SK-N-SH treated with all-trans-retinoic acid at 6 μM for 48 hours (cell line): Measurements from ENCODE around the gene CRMP1.

Source experiments
- ATAC-seq: fragments of 200-7000 bp; cut with Tn5 transposase; 3 replicates; pipeline ENCODE4 v1.9.1; 2020; ENCODE audit warnings: mild to moderate bottlenecking, moderate library complexity
- ARNTL ChIP-seq: fragments of 450-650 bp; formaldehyde crosslinking; IDR thresholded peaks from 2 replicates; pipeline ENCODE4 v1.5.0; 2020; ENCODE audit warnings: low read depth, mild to moderate bottlenecking, moderate library complexity, borderline replicate concordance
- CSDC2 ChIP-seq: fragments of 250-450 bp; sonication (Bioruptor Pico); IDR thresholded peaks from 2 replicates; pipeline ENCODE4 v1.5.0; 2020; ENCODE audit warnings: mild to moderate bottlenecking, moderate library complexity
- ESRRG ChIP-seq: fragments of 250-450 bp; sonication (Bioruptor Pico); IDR thresholded peaks from 2 replicates; pipeline ENCODE4 v1.6.1; 2021; ENCODE audit warnings: mild to moderate bottlenecking
- GLIS3 ChIP-seq: fragments of 250-450 bp; sonication (Bioruptor Pico); IDR thresholded peaks from 2 replicates; pipeline ENCODE4 v1.5.0; 2020; ENCODE audit warnings: mild to moderate bottlenecking, moderate library complexity
- ISL1 ChIP-seq: fragments of 250-450 bp; sonication (Bioruptor Pico); IDR thresholded peaks from 2 replicates; pipeline ENCODE4 v2.1.2; 2022; ENCODE audit warnings: mild to moderate bottlenecking, moderate library complexity
- OSR1 ChIP-seq: fragments of 250-450 bp; sonication (Bioruptor Pico); IDR thresholded peaks from 2 replicates; pipeline ENCODE4 v1.8.0; 2022; ENCODE audit warnings: moderate library complexity, mild to moderate bottlenecking, inconsistent platforms
- PPARA ChIP-seq: fragments of 250-450 bp; sonication (Bioruptor Pico); IDR thresholded peaks from 2 replicates; pipeline ENCODE4 v1.5.0; 2020; ENCODE audit warnings: mild to moderate bottlenecking, borderline replicate concordance
- SNAI2 ChIP-seq: fragments of 250-450 bp; sonication (Bioruptor Pico); IDR thresholded peaks from 2 replicates; pipeline ENCODE4 v1.5.0; 2020; ENCODE audit warnings: mild to moderate bottlenecking, moderate library complexity
- TCF4 ChIP-seq: fragments of 250-450 bp; sonication (Bioruptor Pico); IDR thresholded peaks from 2 replicates; pipeline ENCODE4 v1.8.0; 2021; ENCODE audit warnings: mild to moderate bottlenecking, moderate library complexity, borderline replicate concordance
- TOX ChIP-seq: fragments of 250-450 bp; sonication (Bioruptor Pico); IDR thresholded peaks from 2 replicates; pipeline ENCODE4 v1.8.0; 2021; ENCODE audit warnings: mild to moderate bottlenecking, moderate library complexity, borderline replicate concordance
- ZC3H10 ChIP-seq: fragments of 250-450 bp; sonication (Bioruptor Pico); IDR thresholded peaks from 2 replicates; pipeline ENCODE4 v1.5.1; 2021; ENCODE audit warnings: mild to moderate bottlenecking, moderate library complexity
- ZFP3 ChIP-seq: fragments of 250-450 bp; sonication (Bioruptor Pico); IDR thresholded peaks from 2 replicates; pipeline ENCODE4 v1.5.0; 2020; ENCODE audit warnings: mild to moderate bottlenecking, moderate library complexity
- ZFP30 ChIP-seq: fragments of 450-650 bp; formaldehyde crosslinking; IDR thresholded peaks from 2 replicates; pipeline ENCODE4 v1.5.0; 2022; ENCODE audit warnings: mild to moderate bottlenecking, moderate library complexity
- ZNF565 ChIP-seq: fragments of 450-650 bp; formaldehyde crosslinking; conservative IDR thresholded peaks from 2 replicates; pipeline ENCODE4 v1.5.0; 2020; ENCODE audit warnings: low read depth, mild to moderate bottlenecking, moderate library complexity
- ZNF70 ChIP-seq: fragments of 450-650 bp; formaldehyde crosslinking; IDR thresholded peaks from 2 replicates; pipeline ENCODE4 v1.5.0; 2020; ENCODE audit warnings: mild to moderate bottlenecking, moderate library complexity
- ZNF8 ChIP-seq: fragments of 450-650 bp; formaldehyde crosslinking; IDR thresholded peaks from 2 replicates; pipeline ENCODE4 v1.5.0; 2020; ENCODE audit warnings: mild to moderate bottlenecking, moderate library complexity
- TF ChIP-seq, protein P1 (sequence below): fragments of 250-450 bp; sonication (Bioruptor Pico); IDR thresholded peaks from 2 replicates; pipeline ENCODE4 v1.8.0; 2020; ENCODE audit warnings: mild to moderate bottlenecking, moderate library complexity, borderline replicate concordance
- TF ChIP-seq, protein P2 (sequence below): fragments of 250-450 bp; sonication (Bioruptor Pico); IDR thresholded peaks from 2 replicates; pipeline ENCODE4 v1.5.1; 2021; ENCODE audit warnings: mild to moderate bottlenecking, moderate library complexity
- TF ChIP-seq, protein P3 (sequence below): fragments of 250-450 bp; sonication (Bioruptor Pico); IDR thresholded peaks from 2 replicates; pipeline ENCODE4 v1.8.0; 2021; ENCODE audit warnings: low read depth, mild to moderate bottlenecking, moderate library complexity, borderline replicate concordance
- TF ChIP-seq, protein P4 (sequence below): fragments of 250-450 bp; sonication (Bioruptor Pico); IDR thresholded peaks from 2 replicates; pipeline ENCODE4 v1.5.1; 2020; ENCODE audit warnings: low read depth, mild to moderate bottlenecking, moderate library complexity
- TF ChIP-seq, protein P5 (sequence below): fragments of 250-450 bp; sonication (Bioruptor Pico); IDR thresholded peaks from 2 replicates; pipeline ENCODE4 v1.5.0; 2020; ENCODE audit warnings: mild to moderate bottlenecking, moderate library complexity

CRMP1 gene

DNA sequence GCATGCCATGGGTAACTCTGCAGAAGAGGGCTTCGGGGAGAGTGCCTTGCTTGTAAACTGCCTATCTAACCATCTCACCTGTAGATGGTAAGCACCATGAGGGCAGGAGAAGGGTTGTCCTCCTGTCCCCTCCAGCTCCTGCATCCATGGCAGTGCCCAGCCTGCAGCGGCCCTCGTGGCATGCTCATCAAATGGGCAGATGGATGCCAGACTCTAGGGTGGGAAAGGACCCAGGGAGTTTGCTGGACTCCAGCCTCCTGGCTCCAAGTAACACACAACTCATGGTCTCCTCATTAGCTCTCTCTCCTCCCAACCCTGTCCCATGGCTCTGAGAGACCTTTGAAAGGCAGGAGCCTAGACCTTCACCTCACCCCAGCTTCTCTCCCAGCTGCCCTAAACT is 29.7 kb upstream of the CRMP1 start:
- TF ChIP-seq, protein P1, sequence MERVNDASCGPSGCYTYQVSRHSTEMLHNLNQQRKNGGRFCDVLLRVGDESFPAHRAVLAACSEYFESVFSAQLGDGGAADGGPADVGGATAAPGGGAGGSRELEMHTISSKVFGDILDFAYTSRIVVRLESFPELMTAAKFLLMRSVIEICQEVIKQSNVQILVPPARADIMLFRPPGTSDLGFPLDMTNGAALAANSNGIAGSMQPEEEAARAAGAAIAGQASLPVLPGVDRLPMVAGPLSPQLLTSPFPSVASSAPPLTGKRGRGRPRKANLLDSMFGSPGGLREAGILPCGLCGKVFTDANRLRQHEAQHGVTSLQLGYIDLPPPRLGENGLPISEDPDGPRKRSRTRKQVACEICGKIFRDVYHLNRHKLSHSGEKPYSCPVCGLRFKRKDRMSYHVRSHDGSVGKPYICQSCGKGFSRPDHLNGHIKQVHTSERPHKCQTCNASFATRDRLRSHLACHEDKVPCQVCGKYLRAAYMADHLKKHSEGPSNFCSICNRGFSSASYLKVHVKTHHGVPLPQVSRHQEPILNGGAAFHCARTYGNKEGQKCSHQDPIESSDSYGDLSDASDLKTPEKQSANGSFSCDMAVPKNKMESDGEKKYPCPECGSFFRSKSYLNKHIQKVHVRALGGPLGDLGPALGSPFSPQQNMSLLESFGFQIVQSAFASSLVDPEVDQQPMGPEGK (CRISPR knock-in tag), result no peak
- TF ChIP-seq OSR1 (CRISPR knock-in tag) (no peak), SNAI2 (CRISPR knock-in tag) (no peak), ARNTL (CRISPR knock-in tag) (no peak), PPARA (CRISPR knock-in tag) (no peak), ZFP30 (CRISPR knock-in tag) (no peak), ESRRG (no peak), ZNF8 (no peak)
- TF ChIP-seq, protein P2, sequence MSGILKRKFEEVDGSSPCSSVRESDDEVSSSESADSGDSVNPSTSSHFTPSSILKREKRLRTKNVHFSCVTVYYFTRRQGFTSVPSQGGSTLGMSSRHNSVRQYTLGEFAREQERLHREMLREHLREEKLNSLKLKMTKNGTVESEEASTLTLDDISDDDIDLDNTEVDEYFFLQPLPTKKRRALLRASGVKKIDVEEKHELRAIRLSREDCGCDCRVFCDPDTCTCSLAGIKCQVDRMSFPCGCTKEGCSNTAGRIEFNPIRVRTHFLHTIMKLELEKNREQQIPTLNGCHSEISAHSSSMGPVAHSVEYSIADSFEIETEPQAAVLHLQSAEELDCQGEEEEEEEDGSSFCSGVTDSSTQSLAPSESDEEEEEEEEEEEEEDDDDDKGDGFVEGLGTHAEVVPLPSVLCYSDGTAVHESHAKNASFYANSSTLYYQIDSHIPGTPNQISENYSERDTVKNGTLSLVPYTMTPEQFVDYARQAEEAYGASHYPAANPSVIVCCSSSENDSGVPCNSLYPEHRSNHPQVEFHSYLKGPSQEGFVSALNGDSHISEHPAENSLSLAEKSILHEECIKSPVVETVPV, result no peak
- no peak for ATAC-seq

DNA sequence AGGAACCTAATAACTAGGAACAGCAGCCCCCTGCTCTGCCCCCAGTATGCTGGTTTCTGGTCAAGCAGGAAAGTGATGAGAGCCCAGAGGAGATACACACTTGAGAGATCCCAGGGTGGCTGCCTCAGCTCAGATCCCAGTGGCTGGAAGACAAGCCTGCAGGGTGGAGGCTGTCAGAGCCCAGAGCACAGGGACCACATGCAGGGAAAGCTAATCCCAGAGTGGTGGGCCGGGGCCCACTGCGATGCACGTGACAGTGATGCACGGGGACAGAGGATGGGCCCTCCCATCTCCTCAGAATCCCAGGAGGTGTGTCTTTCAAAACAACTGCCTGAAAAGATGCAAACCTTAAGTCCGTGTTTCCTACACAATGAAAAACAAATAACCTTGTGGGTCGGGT is 29.1 kb upstream of the CRMP1 start:
- TF ChIP-seq TOX (CRISPR knock-in tag) (no peak), SNAI2 (CRISPR knock-in tag) (no peak), GLIS3 (CRISPR knock-in tag) (no peak), PPARA (CRISPR knock-in tag) (no peak), CSDC2 (CRISPR knock-in tag) (no peak), TCF4 (no peak), ZNF70 (CRISPR knock-in tag) (no peak), ZC3H10 (CRISPR knock-in tag) (no peak), ESRRG (no peak), ISL1 (CRISPR knock-in tag) (no peak), ZFP3 (CRISPR knock-in tag) (no peak), ZNF8 (no peak), ZNF565 (CRISPR knock-in tag) (no peak), OSR1 (CRISPR knock-in tag) (no peak)
- TF ChIP-seq, protein P3, sequence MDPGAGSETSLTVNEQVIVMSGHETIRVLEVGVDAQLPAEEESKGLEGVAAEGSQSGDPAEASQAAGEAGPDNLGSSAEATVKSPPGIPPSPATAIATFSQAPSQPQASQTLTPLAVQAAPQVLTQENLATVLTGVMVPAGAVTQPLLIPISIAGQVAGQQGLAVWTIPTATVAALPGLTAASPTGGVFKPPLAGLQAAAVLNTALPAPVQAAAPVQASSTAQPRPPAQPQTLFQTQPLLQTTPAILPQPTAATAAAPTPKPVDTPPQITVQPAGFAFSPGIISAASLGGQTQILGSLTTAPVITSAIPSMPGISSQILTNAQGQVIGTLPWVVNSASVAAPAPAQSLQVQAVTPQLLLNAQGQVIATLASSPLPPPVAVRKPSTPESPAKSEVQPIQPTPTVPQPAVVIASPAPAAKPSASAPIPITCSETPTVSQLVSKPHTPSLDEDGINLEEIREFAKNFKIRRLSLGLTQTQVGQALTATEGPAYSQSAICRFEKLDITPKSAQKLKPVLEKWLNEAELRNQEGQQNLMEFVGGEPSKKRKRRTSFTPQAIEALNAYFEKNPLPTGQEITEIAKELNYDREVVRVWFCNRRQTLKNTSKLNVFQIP, result no peak
- TF ChIP-seq, protein P4, sequence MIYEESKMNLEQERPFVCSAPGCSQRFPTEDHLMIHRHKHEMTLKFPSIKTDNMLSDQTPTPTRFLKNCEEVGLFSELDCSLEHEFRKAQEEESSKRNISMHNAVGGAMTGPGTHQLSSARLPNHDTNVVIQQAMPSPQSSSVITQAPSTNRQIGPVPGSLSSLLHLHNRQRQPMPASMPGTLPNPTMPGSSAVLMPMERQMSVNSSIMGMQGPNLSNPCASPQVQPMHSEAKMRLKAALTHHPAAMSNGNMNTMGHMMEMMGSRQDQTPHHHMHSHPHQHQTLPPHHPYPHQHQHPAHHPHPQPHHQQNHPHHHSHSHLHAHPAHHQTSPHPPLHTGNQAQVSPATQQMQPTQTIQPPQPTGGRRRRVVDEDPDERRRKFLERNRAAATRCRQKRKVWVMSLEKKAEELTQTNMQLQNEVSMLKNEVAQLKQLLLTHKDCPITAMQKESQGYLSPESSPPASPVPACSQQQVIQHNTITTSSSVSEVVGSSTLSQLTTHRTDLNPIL (CRISPR knock-in tag), result no peak
- TF ChIP-seq, protein P2, result no peak
- TF ChIP-seq, protein P5, sequence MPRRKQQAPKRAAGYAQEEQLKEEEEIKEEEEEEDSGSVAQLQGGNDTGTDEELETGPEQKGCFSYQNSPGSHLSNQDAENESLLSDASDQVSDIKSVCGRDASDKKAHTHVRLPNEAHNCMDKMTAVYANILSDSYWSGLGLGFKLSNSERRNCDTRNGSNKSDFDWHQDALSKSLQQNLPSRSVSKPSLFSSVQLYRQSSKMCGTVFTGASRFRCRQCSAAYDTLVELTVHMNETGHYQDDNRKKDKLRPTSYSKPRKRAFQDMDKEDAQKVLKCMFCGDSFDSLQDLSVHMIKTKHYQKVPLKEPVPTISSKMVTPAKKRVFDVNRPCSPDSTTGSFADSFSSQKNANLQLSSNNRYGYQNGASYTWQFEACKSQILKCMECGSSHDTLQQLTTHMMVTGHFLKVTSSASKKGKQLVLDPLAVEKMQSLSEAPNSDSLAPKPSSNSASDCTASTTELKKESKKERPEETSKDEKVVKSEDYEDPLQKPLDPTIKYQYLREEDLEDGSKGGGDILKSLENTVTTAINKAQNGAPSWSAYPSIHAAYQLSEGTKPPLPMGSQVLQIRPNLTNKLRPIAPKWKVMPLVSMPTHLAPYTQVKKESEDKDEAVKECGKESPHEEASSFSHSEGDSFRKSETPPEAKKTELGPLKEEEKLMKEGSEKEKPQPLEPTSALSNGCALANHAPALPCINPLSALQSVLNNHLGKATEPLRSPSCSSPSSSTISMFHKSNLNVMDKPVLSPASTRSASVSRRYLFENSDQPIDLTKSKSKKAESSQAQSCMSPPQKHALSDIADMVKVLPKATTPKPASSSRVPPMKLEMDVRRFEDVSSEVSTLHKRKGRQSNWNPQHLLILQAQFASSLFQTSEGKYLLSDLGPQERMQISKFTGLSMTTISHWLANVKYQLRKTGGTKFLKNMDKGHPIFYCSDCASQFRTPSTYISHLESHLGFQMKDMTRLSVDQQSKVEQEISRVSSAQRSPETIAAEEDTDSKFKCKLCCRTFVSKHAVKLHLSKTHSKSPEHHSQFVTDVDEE (CRISPR knock-in tag), result no peak
- ATAC-seq, result no peak
